GM12878 (cell line): ENCODE data around the gene EDC3. TPM values are rescaled to one million over a fixed set of nuclear protein-coding genes. Genes with fewer than 3 reads are reported as not detected.

ENCODE experiments used
- ATAC-seq: fragments of 200-7000 bp; cut with Tn5 transposase; 3 replicates; pipeline ENCODE4 v1.9.1; 2020; ENCODE audit warnings: mild to moderate bottlenecking, moderate library complexity
- BruUV-seq: library from RNA; stranded (reverse); fragments of 400-500 nt; replicated peaks from 2 replicates; lab custom pipeline; 2021; lab: Mats Ljungman, UMichigan
- CTCF ChIA-PET: fragments of 300-600 bp; sonication (Branson Sonifier 250); formaldehyde crosslinking; extraction: SDS; loops from one replicate; lab custom pipeline; 2021; ENCODE audit warnings: inconsistent platforms; lab: Yijun Ruan, JAX
- POLR2A ChIA-PET: fragments of 350-600 bp; formaldehyde crosslinking; extraction: SDS; loops from one replicate; lab custom pipeline; 2021; ENCODE audit warnings: inconsistent platforms; lab: Charles Lee
- RAD21 ChIA-PET: fragments of 300-600 bp; sonication (Branson Sonifier 250); formaldehyde crosslinking; loops from one replicate; lab custom pipeline; 2023; ENCODE audit warnings: antibody characterized with exemption; ENCODE audit not compliant: unreplicated experiment; lab: Charles Lee
- SMC1A ChIA-PET: fragments of 300-600 bp; sonication (Branson Sonifier 250); formaldehyde crosslinking; loops from one replicate; lab custom pipeline; 2023; ENCODE audit not compliant: unreplicated experiment, uncharacterized antibody; lab: Charles Lee
- DNase-seq: peaks from one replicate; pipeline ENCODE4 v3.0.0-alpha.2; 2011; ENCODE audit warnings: low read depth, low spot score
- FAIRE-seq: peaks from 3 replicates; lab custom pipeline; 2011; peaks lifted over from hg19 to GRCh38; lab: Jason Lieb, UNC
- H2AFZ ChIP-seq: 2 replicates; pipeline ENCODE4 v1.6.0; 2011; ENCODE audit warnings: low read depth, low read length, control low read depth; ENCODE audit not compliant: control insufficient read depth
- H3K27ac ChIP-seq: 2 replicates; pipeline ENCODE4 v1.5.1; 2011; ENCODE audit warnings: control low read depth; ENCODE audit not compliant: control insufficient read depth, insufficient read depth
- H3K27me3 ChIP-seq, 2 experiments: replicated peaks in 1 of 2; 2 replicates each; pipeline versions ENCODE4 v1.6.0 to v1.6.1; 2011; ENCODE audit warnings: low read length in 1 of 2; ENCODE audit not compliant: control insufficient read depth in 2 of 2, insufficient read depth in 2 of 2
- H3K36me3 ChIP-seq, 2 experiments: 2 replicates each; pipeline ENCODE4 v1.5.1; 2011; ENCODE audit warnings: low read length in 1 of 2; ENCODE audit not compliant: control insufficient read depth in 2 of 2, insufficient read depth in 2 of 2
- H3K4me1 ChIP-seq: 2 replicates; pipeline ENCODE4 v1.6.1; 2011; ENCODE audit warnings: mild to moderate bottlenecking, low read length, moderate library complexity, mixed read lengths; ENCODE audit not compliant: control insufficient read depth, insufficient read depth
- H3K4me2 ChIP-seq: 2 replicates; pipeline ENCODE4 v1.6.0; 2011; ENCODE audit warnings: control low read depth; ENCODE audit not compliant: control insufficient read depth, insufficient read depth
- H3K4me3 ChIP-seq: fragments of 200-600 bp; sonication (generic); 2 replicates; pipeline ENCODE4 v1.5.1; 2016
- H3K79me2 ChIP-seq: 2 replicates; pipeline ENCODE4 v1.6.0; 2011; ENCODE audit warnings: low read length; ENCODE audit not compliant: control insufficient read depth, insufficient read depth
- H3K9ac ChIP-seq: 2 replicates; pipeline ENCODE4 v1.8.0; 2011; ENCODE audit warnings: low read length, control low read depth, mixed read lengths; ENCODE audit not compliant: control insufficient read depth, insufficient read depth
- H3K9me3 ChIP-seq: replicated peaks from 3 replicates; pipeline ENCODE4 v1.5.1; 2011; ENCODE audit warnings: mild to moderate bottlenecking, low read length; ENCODE audit not compliant: control insufficient read depth, insufficient read depth
- H4K20me1 ChIP-seq: 2 replicates; pipeline ENCODE4 v1.6.0; 2011; ENCODE audit not compliant: control insufficient read depth, insufficient read depth
- CREM ChIP-seq: IDR thresholded peaks from 2 replicates; pipeline ENCODE4 v1.6.1; 2014; ENCODE audit warnings: antibody characterized with exemption, low read depth
- CTCF ChIP-seq, 3 experiments: IDR thresholded peaks in 2 of 3; conservative IDR thresholded peaks in 1 of 3; 2 replicates each; pipeline ENCODE4 v1.5.1; 2011; ENCODE audit warnings: low read depth in 3 of 3, low read length in 3 of 3, mild to moderate bottlenecking in 3 of 3, control low read depth in 2 of 3, moderate library complexity in 2 of 3, inconsistent platforms in 1 of 3, mixed read lengths in 1 of 3; ENCODE audit not compliant: control insufficient read depth in 2 of 3, insufficient read depth in 1 of 3; ENCODE audit errors: extremely low read depth in 1 of 3
- HCFC1 ChIP-seq: fragments of 150-350 bp; IDR thresholded peaks from 2 replicates; pipeline ENCODE4 v1.6.1; 2014; ENCODE audit warnings: low read length
- HSF1 ChIP-seq: fragments of 150-350 bp; IDR thresholded peaks from 2 replicates; pipeline ENCODE4 v1.6.1; 2014; ENCODE audit warnings: mild to moderate bottlenecking, low read depth, low read length
- MAX ChIP-seq: IDR thresholded peaks from 2 replicates; pipeline ENCODE4 v1.6.1; 2012; ENCODE audit warnings: low read depth, low read length, improper control_type of control experiment
- MTA3 ChIP-seq: IDR thresholded peaks from 2 replicates; pipeline ENCODE4 v1.6.1; 2012; ENCODE audit warnings: low read length, inconsistent platforms, borderline replicate concordance
- RAD51 ChIP-seq: fragments of 450-650 bp; IDR thresholded peaks from 2 replicates; pipeline ENCODE4 v1.6.1; 2016; ENCODE audit warnings: moderate library complexity, mild to moderate bottlenecking, inconsistent platforms
- RB1 ChIP-seq: fragments of 450-650 bp; formaldehyde crosslinking; IDR thresholded peaks from 2 replicates; pipeline ENCODE4 v1.6.1; 2017; ENCODE audit warnings: mild to moderate bottlenecking, borderline replicate concordance
- SP1 ChIP-seq: IDR thresholded peaks from one replicate; pipeline ENCODE4 v1.6.1; 2011; ENCODE audit warnings: low read depth, low read length
- SREBF1 ChIP-seq: IDR thresholded peaks from 2 replicates; pipeline ENCODE4 v1.6.1; 2012; ENCODE audit warnings: mild to moderate bottlenecking, low read length
- WGBS: methylation state at CpG from one replicate; pipeline ENCODE4 v1.1.6; 2016; ENCODE audit warnings: low lambda C conversion rate; ENCODE audit not compliant: insufficient replicate concordance, insufficient coverage; ENCODE audit errors: missing lambda C conversion rate; 5-methylcytosine and 5-hydroxymethylcytosine counted together
- in situ Hi-C: fragments of 300-500 bp; cut with MboI; formaldehyde crosslinking; loops from 9 replicates; pipeline ENCODE4 v1.14.3; 2018; ENCODE audit warnings: mixed read lengths
- intact Hi-C: fragments of 100-400 bp; cut with micrococcal nuclease; formaldehyde crosslinking; loops from one replicate; pipeline ENCODE4 v1.14.2; 2022; ENCODE audit not compliant: unreplicated experiment
- polyA plus RNA-seq, 11 experiments: library from polyadenylated mRNA; depleted of rRNA in 4 of 11; unstranded in 6 of 11; stranded (reverse) in 5 of 11; fragments of >200 nt; fragmentation: Nextera tagmentation in 4 of 11; fragmentation: Illumina TruSeq in 1 of 11; extraction: Ambion mirVana in 4 of 11; extraction: Trizol in 1 of 11; gene quantifications; 1 replicate in 1 of 11; 2 replicates in 10 of 11; pipeline versions ENCODE4 v1.2.1 to v1.2.3, GENCODE V29; 2011 to 2016; ENCODE audit warnings: inconsistent platforms in 2 of 11, missing spikeins in 2 of 11, low read depth in 1 of 11
- total RNA-seq, 4 experiments: library from RNA; depleted of rRNA in 3 of 4; stranded (reverse); fragments of >200 nt in 3 of 4; fragmentation: Illumina TruSeq in 1 of 4; extraction: Trizol in 1 of 4; gene quantifications; 2 replicates each; pipeline versions ENCODE4 v1.2.1 to v1.2.3, GENCODE V29; 2013 to 2021

Gene EDC3
- total and polyA plus RNA-seq, 10 of the 15 experiments (the other 5 are each of a cell fraction or from before 2014, with no cell fraction given) = 11.8 to 48.4 (median 35.3) TPM

GRCh38 chr15:74625693-74626092 is 70.1 kb downstream of the EDC3 start (continued):
- no peak for TF ChIP-seq CTCF (IDR thresholded peaks at IDR 0.05 in 2 of 3, conservative IDR thresholded peaks at IDR 0.05 in 1 of 3; ENCODE audit: control insufficient read depth in 2 of 3, extremely low read depth in 1 of 3, insufficient read depth in 1 of 3, low read depth in 3 of 3, low read length in 3 of 3)

GRCh38 chr15:74624020-74624602 is 71.7 kb downstream of the EDC3 start:
- intact Hi-C loops (no loop called here), in situ Hi-C loops (loop anchor here (5.0 kb wide), 1 partner anchor 247 kb away; no protein-coding TSS in a partner anchor)
- H3K9ac ChIP-seq = no peak overlapping the region
- no peak overlapping the region for H3K4me3 ChIP-seq
- WGBS = 88% methylated on average over 7 of the region's 7 CpGs
- peaks cover 31% of the 10 kb centered on the region for H3K79me2 ChIP-seq
- DNase-seq (no peak), ATAC-seq (no peak), FAIRE-seq (no peak)
- peaks cover 18% of the 10 kb centered on the region for H4K20me1 ChIP-seq
- SMC1A ChIA-PET = interaction anchor here (2.0 kb wide), 1 partner anchor 8 kb away, joined by 6 read pairs; no protein-coding TSS in a partner anchor
- H3K36me3 ChIP-seq = peaks cover 81 to 87% of the 10 kb centered on the region in 2 experiments
- RAD21 ChIA-PET = interaction anchor here (1.9 kb wide), 1 partner anchor 10 kb away, joined by 5 read pairs; no protein-coding TSS in a partner anchor
- BruUV-seq = no TSS peak
- H3K4me2 ChIP-seq = no peak overlapping the region
- no peak overlapping the region for H2AFZ ChIP-seq
- H3K27ac ChIP-seq = no peak overlapping the region
- POLR2A ChIA-PET = no interaction called here
- H3K4me1 ChIP-seq = peaks cover 37% of the 10 kb centered on the region
- no peaks in the 10 kb centered on the region for H3K9me3 ChIP-seq
- CTCF ChIA-PET = interaction anchor here (1.3 to 18.5 kb wide), 2 partner anchors 12 to 169 kb away, joined by 3 to 206 read pairs; no protein-coding TSS in a partner anchor
- no peaks in the 10 kb centered on the region for H3K27me3 ChIP-seq
- no peak for TF ChIP-seq MTA3
- no peak for TF ChIP-seq CREM
- no peak for TF ChIP-seq RB1
- TF ChIP-seq HCFC1 = no peak
- TF ChIP-seq SP1 = no peak
- no peak for TF ChIP-seq MAX
- TF ChIP-seq HSF1 = no peak
- no peak for TF ChIP-seq SREBF1
- TF ChIP-seq RAD51 = no peak
- TF ChIP-seq CTCF (IDR thresholded peaks at IDR 0.05 in 2 of 3, conservative IDR thresholded peaks at IDR 0.05 in 1 of 3; ENCODE audit: control insufficient read depth in 2 of 3, extremely low read depth in 1 of 3, insufficient read depth in 1 of 3, low read depth in 3 of 3, low read length in 3 of 3) = no peak
